Activated CD4-positive, alpha-beta T cell treated with anti-CD3 and anti-CD28 coated beads, Interleukin-2, amount 50 U/mL, for 24 hours (primary cell): ENCODE data around the gene MFAP3L.

ENCODE experiments used
- DNase-seq, 2 donors: peaks; one replicate each; pipeline ENCODE4 v3.0.0-alpha.2; 2020; ENCODE audit warnings: low read depth in 1 of 2, low spot score in 1 of 2

Gene MFAP3L

GRCh38 chr4:170022211-170022610 lies 4.0 kb downstream of the MFAP3L start:
- no peak for DNase-seq

GRCh38 chr4:170017252-170017651 lies 8.9 kb downstream of the MFAP3L start:
- DNase-seq = no peak

- no peak for DNase-seq
Measured at GRCh38 chr4:170015285-170015684, 10.9 kb downstream of the MFAP3L start.

GRCh38 chr4:170014359-170015011 lies 11.7 kb downstream of the MFAP3L start:
- no peak for DNase-seq

GRCh38 chr4:170012629-170012958 lies 13.6 kb downstream of the MFAP3L start:
- DNase-seq = no peak

GRCh38 chr4:170011921-170012628 lies 14.1 kb downstream of the MFAP3L start:
- no peak for DNase-seq

- no peak for DNase-seq
Measured at GRCh38 chr4:170009291-170009690, 16.9 kb downstream of the MFAP3L start.

- DNase-seq = no peak
Measured at GRCh38 chr4:170008801-170009200, 17.4 kb downstream of the MFAP3L start.

GRCh38 chr4:170008371-170008770 lies 17.8 kb downstream of the MFAP3L start:
- DNase-seq = no peak

- no peak for DNase-seq
Measured at GRCh38 chr4:170007113-170007512, 19.1 kb downstream of the MFAP3L start.

- DNase-seq = no peak
Measured at GRCh38 chr4:170005472-170005871, 20.7 kb downstream of the MFAP3L start.

GRCh38 chr4:170004651-170005295 lies 21.4 kb downstream of the MFAP3L start:
- no peak for DNase-seq

GRCh38 chr4:170003071-170004070 lies 22.8 kb downstream of the MFAP3L start:
- no peak for DNase-seq

- DNase-seq = no peak
Measured at GRCh38 chr4:170001745-170002267, 24.4 kb downstream of the MFAP3L start.

- no peak for DNase-seq
Measured at GRCh38 chr4:170001011-170001744, 25.0 kb downstream of the MFAP3L start.

- no peak for DNase-seq
Measured at GRCh38 chr4:169999923-170000322, 26.3 kb downstream of the MFAP3L start.

GRCh38 chr4:169998981-169999380 lies 27.2 kb downstream of the MFAP3L start:
- no peak for DNase-seq

GRCh38 chr4:169996379-169997240 lies 29.6 kb downstream of the MFAP3L start:
- DNase-seq = no peak

- DNase-seq = no peak
Measured at GRCh38 chr4:169993531-169993930, 32.7 kb downstream of the MFAP3L start.
